NCI-H345 (cell line): ENCODE data around the gene ID3.
"Not testable (repeated sequence)": the region's sequence is repeated elsewhere in the genome, so short reads cannot be mapped to it uniquely, and the experiment has no call there.

Source experiments
- DNase-seq: peaks from one replicate; lab custom pipeline; 2025; lab: John Stamatoyannopoulos, UW

The ID3 gene

DNA sequence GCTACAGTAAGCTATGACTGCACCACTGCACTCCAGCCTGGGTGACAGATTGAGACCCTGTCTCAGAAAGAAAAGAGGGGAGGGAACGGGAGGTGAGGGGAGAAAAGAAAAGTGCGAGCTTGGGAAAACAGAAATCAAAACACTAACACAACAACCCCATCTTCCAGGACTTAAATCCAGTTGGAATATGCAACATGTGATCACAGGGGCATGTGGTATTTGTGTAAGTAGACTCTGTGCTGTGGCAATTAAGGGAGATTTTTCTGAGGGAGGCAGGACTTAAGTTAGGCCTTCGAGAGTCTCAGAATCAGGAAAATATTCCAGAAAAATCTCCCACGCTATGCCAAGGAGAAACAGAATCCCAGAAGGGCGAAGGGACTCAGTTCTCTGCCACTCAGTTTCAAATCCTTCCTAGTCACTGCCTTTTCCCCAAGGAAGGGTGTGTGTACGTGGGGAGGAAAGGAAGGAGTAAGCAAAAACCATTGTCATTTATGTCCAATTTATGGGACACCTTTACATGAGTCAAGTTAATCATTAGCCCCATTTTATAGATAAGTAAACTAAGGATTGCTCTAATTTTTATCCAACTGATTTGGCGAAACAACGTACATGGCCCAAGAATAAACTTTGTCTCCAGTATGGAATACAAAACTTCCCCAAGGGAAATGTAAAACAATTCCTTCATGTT lies 12.3 kb downstream of the ID3 start:
- no peak for DNase-seq

DNA sequence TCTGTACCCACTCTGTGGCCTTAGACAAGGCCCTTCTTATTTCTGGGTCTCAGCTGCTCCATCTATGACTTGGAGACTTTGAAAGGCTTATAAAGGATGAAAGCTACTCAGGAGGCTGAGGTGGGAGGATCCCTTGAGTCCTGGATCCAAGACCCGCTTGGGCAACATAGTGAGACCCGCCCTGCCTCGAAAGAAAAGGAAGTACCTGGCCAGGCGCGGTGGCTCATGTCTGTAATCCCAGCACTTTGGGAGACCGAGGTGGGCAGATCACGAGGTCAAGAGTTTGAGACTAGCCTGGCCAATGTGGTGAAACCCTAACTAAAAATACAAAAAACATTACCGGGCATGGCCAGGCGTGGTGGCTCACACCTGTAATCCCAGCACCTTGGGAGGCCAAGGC lies 13.4 kb downstream of the ID3 start:
- DNase-seq = no peak

DNA sequence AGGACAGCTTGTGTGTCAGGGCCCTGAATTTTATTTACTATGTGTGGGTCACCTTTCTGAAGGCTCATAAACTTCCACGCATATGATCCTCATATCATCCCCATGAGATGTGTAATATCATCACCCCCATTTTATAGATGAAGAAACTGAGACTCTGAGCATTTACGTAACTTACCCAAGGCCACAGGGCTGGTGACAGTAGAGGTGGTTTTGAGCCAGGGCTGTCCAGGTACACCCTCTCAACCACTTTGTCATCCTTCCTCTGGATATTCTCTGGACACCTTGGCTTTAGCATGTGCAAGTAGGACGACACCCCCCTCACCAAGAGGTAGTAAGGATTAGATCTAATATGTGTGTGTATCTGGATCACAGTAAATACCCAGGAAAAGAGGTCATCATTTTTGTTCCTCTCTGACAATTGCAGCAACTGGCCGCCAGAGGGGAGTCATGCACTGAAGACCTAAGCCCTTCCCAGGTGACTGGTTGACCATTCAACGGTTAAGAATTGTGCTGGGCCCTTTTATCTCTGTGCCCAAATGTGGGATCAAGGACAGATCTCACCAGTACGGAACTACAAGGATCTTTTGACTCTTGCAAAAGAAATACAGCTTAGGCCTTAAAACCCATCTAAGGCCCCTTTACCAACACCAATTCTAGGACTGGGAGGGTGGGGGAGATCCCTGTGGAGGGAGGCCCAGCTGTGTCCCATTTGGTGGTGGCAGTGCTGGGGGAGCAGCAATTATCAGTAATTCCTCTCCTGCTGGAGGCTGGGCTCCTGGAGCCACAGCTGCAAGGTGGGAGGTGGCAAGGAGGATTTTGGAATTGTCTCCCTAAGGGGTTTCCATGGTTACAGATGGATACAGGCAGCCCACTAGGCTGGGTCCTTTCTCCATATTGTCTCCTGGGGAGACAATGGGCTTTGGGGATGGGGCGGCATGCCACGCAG lies 14.6 kb downstream of the ID3 start:
- DNase-seq = peak; percentile 74

DNA sequence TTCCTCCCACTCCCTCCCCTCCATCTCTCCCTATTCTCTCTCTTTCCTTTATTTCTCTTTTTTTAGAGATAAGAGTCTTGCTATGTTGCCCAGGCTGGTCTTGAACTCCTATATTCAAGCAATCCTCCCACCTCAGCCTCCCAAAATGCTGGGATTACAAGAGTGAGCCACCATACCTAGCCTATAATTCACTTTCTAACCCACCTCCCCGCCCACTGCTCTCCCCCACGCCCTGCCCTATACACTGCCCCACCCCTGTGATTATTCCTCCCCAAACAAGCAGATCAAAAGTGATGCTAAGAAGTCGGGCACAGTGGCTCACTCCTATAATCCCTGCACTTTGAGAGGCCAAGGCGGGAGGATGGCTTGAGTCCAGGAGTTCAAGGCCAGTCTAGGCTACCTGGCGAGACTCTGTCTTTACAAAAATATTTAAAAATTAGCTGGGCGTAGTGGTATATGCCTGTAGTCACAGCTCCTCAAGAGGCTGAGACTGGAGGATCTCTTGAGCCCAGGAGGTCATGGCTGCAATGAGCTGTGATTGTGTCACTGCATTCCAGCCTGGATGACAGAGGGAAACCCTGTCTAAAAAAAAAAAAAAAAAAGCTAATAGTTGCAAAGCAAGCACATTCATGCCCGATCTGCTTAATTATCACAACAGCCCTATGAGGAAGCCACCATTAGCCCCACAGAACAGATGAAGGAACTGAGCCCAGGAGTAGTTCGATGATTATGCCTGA lies 15.4 kb downstream of the ID3 start:
- DNase-seq = no peak

DNA sequence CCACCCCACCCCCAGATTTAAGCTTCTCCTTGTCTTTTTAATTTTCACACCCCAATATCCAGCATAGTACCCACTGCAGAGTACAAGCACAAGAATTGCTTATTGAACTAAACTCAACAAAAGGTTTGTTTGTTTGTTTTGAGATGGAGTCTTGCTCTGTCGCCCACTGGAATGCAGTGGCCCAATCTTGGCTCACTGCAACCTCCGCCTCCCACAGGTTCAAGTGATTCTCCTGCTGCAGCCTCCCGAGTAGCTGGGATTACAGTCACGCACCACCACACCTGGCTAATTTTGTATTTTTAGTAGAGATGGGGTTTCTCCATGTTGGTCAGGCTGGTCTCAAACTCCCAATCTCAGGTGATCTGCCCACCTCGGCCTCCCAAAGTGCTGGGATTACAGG lies 16.4 kb downstream of the ID3 start:
- not testable (repeated sequence) for DNase-seq

DNA sequence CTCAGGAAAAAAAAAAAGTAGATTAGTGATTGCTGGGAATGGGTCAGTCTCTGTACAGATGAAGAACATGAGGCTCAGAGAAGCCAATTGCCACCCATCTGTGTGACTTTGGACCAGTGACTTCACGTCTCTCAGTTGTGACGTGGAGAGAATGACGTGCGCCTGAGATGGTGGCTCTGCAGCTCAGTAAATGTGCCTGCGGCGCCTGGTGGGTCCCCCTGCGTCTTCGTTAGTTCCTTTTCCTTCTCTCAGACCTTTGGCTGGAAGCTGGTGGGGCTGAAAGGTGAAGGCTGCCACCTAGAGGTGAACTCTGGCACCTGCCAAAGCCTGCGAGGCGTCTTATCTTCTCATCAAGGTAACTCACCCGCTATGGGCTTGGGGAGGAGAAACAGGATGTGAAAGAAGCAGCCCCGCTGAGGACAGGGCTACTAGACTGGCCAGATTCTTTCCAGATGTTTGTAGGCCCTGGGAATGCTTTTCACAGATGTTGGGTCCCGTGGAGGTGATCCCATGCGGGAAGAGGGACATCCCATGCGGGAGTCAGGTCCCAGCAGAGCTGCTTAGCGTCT lies 19.5 kb downstream of the ID3 start:
- peak; percentile 87 for DNase-seq

DNA sequence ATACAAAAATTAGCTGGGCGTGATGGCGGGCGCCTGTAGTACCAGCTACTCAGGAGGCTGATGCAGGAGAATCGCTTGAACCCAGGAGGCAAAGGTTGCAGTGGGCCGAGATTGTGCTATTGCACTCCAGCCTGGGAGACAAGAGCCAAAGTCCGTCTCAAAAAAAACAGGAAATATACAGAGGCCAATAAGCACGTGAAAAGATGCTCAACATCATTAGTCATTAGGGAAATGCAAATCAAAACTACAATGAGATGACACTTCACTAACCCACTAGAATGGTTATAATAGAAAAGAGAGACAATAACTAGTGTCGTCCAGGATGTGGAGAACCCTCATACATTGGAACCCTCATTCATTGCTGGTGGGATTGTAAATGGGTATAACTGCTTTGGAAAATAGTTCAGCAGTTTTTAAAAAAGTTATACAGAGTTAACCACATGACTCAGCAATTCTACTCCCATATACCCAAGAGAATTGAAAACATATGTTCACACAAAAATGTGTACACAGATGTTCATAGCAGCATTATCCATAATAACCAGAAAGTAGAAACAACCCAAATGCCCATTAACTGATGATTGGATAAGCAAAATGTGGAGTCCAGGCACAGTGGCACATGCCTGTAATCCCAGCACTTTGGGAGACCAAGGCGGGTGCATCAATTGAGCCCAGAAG lies 21.9 kb downstream of the ID3 start:
- DNase-seq = no peak

DNA sequence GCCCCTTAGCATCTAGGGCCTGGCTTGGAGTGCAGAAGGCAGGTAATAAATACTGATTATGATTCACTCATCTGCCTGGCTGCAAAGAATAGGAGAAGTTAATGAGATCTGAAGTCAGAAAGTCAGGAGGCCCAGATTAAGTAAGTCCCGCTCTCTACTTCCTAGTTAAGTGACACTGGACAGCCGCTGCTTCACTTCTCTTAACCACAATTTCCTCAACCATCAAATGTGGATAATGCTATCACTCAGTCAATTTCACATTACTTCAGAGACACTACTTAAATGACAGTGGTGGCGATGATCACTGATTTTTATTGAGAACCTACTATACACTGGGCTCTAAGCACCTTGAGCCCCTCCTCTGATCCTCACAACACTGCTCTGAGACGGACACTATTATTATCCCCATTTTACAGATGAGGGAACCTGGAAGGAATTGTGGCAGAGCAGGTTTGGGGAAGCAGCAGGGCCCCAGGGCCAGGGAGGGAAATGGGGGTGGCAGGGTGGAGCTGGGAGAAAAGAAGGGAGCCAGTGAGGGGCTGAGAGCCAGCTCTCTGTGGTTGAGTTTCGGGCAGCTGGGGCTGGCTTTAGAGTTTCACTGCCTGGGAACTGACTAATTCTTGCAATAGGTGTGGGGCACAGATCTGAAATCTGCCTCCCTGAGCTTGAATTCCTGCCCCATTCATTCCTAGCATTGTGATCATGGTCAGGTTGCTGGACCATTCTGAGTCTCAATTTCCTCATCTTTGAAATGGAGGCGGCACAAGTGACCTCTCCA lies 25.9 kb downstream of the ID3 start:
- DNase-seq = no peak

DNA sequence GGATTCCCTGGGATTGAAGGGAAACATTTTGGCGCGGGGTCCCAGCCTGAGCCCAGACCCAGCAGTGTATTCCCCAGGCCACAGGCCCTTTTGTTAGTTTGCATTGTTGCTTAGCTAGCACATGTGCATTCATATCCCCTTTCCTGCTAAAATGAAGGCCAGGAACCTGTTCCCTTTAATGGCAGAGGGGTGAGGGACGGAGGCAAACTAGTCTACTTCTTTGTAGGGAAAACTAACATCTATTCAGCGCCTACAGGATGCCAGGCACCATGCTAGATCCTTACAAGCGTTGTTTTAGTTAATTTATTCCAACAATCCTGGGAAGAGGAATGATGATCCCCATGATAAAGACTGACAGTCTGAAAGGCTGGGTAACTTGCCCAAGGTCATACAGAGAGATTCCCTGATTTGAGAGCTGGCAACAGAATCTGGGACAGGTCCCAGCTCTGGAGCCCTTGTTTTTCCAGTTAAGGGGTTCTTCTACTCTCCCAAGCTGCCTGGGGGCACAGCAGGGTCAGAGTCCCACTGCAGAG lies 27.7 kb downstream of the ID3 start:
- DNase-seq = peak; percentile 60

DNA sequence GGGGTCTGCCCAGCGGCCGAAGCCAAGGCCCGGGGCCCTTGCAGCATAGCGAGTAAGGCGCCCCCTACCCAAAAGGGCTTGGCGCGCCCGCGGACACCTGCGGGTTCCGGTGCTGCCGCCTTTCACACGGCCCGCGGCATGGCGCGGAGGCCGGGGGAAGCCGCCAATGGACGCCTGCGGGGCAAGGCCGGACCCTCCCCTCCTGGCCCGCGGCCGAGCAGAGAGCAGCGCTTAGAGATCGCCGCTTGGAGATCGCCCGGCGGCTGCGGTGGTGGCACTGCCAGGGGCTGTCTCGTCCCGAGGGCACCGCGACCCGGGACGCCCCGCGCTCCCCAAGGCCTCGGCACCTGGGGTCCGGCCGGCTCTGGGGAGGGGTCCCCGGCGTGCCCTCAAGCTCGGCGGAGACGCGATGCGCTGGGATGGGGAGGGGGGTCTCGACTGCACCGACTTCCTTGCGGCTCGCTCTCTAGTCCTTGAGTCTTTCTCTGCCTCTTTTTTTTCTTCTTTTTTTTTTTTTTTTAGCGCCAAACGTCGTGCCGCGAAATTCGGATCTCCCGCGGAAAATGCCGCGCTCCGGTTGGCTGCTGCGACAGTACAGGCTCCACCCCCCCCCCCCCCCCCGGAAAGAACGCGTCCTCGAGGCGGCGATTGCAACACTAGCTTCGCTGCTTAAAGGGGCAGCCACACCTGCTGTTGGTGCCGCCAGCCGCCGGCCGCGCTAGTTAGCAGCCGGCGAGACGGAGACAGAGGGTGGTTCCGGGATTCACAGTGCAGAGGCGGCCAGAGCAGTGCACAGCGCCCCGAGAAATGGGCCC lies 28.3 kb downstream of the ID3 start, which contains the start of gene E2F2:
Gene E2F2 (minus strand): TSS at position 487 of the 815 bp plus-strand sequence. CDS start 440 bp downstream, at position 47.
- DNase-seq = peak; percentile 91

DNA sequence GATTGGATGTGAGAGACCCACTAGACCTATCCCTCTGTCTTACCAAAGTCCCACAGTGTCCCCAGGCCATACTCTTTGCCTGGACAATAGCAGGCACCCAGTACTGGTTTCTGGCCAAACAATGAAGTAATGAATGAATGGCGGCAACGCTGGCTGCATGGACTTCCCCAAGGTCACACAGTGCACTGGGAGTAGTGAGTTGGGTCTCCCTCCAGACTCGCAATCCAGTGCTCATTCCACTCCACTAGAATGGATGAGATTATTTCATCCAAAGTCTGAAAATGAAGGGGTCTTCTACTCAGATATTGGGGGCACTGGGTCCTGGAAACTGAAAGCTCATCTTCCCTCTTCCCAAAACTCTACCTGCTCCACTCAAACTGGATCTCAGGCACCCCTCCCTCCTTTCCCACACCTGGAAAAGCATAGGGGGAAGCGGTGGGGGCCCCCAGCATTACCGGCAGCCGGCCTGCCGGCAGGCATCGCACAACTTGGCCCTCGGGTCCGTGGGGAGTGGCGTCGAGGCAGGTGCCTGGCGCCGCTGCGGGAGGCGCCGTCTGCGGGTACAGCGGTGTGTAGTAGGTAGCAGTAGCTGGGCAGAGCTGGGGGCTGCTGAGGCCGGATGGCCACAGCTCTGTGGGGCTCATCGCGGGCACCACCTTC lies 29.1 kb downstream of the ID3 start:
- DNase-seq = peak; percentile 63

DNA sequence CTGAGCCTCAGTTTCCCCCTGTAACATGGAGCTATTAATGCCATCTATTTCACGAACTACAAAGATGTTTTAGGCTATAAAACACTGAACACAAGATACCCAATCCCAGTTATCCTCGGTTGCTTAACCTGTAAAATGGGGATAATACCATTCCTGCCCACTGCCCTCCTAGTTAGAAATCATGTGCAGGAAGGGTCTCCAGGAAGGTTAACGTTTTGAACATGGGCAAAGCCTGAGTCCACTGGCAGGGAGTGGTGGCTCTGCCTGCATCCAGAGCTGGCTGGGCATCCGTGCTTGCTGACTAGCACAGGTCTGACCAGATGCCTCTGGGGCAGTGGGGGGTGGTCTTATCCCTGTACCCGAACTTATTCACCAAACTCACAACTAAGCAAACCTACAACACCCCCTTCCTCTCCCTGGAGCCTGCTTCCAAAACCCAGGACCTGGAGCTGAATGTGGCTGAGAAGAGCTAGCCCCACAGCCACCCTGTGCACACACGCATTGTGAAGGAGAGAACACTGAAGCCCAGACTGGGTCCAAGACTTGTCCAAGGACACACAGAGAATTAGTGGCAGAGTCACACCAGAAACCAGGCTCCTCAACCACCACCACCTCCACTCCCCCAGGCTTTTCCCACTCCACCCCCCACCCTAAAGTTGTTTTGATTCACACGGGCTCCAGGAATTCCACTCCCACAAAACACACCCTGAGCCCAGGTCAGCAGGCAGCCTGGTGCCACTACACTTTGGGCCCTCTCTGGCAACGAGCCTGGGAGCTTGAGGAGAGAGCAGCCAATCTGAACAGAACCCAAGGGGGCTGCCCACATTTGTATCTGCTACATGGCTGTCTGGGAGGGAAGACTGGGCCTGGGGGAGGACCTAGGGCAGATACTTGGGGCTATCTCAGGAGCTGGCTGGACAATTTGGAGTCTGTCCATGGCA lies 29.9 kb downstream of the ID3 start:
- DNase-seq = no peak

DNA sequence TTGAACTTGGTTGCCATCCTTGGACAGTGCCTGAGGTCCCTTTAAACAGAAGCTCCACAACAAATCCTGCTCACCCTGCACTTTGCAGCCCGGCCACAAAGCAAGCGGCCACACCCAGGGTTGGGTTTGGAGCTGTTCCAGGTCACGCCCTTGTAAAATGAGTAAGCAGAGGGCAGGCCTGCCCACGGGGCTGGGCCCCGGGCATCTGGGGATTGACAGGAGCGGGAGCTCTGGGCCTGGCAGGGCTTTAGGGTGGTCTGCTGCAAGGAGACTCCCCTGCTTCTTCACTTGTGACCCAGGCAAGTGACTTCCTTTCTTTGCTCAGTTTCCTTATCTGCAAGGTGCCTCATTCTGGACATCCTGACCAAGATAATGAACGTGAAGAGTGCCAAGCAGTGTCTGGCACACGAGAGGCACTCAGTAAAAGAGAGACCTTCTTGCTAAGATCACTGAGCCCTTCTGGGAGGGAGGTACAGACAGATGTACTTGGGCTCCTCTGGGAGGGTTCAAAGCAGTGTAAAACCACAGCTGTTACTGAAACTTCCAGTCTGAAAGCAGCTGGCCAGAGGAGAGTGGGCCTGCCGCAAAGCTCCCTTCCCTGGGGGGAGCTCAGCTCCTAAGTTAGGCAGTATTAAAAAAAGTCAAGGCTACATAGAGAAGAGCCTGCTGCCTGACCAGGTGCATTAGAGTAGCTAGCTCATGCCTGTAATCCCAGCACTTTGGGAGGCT lies 30.9 kb downstream of the ID3 start:
- DNase-seq = peak; percentile 91

DNA sequence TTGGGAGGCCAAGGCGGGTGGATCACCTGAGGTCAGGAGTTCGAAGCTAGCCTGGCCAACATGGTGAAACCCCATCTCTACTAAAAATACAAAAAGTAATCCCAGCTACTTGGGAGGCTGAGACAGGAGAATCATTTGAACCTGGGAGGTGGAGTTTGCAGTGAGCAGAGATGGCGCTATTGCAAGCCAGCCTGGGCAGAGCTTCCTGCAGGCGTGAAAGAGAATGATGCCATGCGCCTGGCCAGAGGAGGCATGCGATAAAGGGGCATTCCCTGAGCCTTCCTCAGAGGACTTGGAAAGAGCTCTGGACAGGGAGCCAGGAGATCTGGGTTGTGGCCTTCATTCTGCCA lies 31.4 kb downstream of the ID3 start:
- DNase-seq = no peak

DNA sequence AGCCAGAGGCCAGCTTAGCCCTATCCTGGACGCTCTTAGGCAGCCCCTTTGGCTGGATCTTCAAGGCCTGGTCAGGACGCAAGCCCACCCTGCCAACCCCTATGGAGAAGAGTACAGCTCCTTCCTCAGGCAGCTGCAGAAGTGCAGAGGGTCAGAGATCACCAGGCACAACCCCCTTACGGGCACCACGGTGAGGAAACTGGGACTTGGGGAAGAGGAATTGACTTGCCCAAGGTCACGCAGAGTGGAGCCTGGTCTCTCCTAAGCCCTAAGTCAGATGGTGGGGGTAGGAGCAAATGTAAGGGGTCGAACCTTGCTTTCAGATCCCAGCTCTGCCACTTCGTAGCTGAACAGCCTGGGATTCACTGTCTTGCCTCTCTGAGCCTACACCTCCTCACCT lies 31.9 kb downstream of the ID3 start:
- no peak for DNase-seq

DNA sequence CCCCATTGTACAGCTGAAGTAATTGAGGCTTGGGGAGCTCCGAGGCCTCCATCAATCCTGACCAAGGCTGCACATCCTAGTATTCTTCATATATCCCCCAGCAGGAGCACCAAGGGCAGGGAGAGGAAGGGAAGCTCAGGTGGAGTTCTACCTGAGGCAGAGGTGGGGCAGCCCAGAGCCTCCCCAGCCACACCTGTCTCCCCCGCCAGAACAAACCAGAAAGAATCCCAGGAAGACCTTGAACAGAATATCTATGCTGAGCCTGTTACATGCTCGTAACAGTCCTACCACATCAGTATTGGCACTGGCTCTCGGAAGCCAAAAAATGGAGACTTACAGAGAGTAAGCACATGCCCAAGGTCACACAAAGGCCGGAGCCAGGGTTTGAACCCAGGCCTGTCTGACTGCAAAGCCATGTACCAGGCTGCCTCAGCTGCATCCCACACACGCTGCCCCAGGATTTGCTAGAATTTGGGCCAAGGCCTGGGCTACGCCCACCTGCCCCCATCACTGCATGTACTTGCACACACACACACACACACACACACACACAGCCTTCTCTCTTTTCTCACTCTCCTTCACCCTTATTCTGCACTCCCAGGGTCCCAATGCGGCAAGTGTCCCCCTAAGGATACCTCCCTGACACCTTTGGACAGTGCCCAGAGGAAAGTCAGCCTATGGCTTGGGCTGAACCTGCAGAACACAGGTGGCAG lies 32.8 kb downstream of the ID3 start:
- no peak for DNase-seq
